GM18909 (cell line): Measurements from ENCODE around the gene GMDS.

Experiments used
- ATAC-seq: cut with Tn5 transposase; IDR thresholded peaks from one replicate; pipeline ENCODE4 v1.9.1; 2021; ENCODE audit warnings: mild to moderate bottlenecking; ENCODE audit not compliant: unreplicated experiment, poor library complexity

GMDS gene

DNA sequence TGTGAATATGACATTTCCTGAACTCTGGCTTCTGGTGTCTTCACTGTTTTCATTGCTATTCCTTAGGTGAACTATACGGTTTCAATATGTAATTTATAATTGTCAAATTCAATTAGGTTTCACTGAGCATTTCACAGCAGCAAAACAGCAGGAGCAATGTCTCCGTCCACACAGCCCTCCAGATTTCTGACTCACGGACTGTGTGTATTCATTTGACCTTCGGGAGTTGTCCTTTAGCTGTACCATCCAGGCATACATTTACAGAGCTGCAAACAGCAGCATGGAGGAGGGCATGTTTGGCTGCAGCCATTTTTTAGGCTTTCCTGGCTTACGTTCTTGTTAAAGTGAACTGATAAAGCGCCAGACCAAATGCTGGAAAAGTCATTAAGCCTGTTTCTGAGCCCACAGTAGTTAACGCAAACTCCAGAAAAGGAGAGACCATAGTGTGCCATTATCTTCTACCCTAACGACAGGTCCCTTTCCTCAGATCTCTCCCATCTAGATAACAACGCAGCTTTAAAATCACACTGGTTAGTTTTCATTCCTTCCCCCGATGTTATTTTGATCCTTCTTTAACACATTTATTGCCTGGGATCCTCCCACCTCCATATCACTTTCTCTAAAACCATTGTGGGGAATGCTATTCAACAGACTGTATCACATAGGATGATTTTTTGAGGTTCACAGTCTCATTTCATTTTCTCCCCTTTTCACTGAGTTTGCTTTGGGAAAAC is 617.4 kb downstream of the GMDS start:
- no peak for ATAC-seq

DNA sequence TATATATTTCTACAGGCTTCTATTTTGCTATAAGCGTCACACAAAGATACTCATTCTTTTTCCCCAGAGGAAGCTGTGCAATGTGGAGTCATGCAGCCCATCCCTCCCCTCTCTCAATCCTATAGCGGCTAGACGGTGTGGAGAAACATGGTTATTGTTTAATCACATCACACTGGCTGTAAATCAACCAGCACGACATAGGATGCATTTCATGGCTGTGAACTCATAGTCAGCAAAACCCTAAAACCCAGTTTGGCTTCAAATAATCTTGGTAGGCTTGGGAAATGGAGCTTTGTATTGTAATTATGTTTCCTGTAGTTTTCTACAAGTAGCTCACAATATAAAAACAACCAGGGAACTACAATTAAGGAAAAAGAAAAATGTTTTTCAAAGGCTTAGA is 618.9 kb downstream of the GMDS start:
- no peak for ATAC-seq

DNA sequence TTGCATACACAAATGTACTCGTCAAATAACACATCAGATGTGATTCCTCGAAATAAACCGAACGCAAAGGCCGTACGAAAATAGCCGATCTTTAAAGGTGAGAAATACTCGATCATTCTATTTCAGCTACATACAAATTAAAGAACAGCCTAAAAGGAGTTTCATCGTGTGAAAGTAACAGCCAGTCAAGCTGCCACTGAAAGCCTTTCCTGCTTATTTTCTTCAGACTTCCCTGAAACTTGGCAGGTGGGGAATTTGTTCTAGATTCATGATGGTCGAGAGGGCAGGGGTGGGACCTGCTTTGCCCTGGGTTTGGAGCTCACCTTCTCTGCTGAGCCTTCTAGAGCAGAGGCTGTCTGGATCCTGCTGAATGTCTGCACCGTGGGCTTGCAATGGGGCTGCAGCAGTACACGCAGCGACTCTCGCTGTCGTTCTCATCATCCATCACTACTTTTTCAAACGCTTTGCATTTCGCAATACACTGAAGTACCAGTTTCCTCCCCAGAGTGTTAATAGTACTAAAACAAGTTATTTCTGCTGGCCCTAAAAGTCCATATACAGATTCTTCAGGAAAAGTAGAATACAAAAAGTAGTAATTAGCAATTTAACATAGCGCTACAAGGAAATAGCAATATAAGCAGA is 619.5 kb downstream of the GMDS start:
- no peak for ATAC-seq

DNA sequence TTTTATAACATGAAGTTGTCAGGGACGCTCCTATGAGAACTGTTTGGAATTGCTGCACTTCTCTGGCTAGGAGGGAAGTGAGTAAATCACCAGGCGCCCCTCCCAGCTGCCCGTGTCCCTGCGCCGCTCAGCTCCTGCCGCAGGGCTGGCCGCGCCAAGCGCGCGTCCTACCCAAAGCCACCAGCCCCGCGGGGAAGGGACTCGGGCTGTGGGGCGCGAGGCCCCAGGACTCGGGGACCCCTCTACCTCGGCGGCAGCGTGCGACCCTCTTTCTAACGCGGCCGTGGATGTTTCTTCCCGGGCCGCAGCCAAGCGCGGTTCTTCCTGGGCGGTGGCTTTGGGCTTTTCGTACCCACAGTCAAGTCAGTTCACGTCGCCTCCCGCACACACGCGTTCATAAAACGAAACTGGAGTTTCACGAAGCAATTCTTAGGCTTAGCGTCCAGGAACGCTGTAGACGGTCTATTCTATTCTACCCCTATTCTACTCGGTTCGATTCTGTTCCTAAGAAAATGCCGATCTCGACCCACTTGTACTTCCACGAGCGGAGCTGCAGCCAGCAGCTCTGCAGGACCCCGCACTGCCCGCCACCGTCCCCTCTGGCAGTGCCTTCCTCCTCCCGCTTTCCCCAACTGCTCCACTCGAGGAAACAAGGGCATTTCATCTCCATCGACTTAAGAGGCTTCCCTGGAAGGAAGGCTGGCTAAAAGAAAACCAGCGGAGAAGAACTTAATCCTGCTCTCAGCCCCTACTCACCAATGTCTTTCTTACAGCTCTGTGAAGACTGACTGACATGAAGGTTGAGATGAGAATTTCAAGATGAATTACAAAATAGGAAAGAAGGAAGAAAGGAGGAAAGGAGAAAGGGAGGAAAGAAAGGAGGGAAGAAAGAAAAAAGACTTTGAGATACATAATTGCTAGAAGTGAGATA is 620.3 kb downstream of the GMDS start:
- no peak for ATAC-seq

DNA sequence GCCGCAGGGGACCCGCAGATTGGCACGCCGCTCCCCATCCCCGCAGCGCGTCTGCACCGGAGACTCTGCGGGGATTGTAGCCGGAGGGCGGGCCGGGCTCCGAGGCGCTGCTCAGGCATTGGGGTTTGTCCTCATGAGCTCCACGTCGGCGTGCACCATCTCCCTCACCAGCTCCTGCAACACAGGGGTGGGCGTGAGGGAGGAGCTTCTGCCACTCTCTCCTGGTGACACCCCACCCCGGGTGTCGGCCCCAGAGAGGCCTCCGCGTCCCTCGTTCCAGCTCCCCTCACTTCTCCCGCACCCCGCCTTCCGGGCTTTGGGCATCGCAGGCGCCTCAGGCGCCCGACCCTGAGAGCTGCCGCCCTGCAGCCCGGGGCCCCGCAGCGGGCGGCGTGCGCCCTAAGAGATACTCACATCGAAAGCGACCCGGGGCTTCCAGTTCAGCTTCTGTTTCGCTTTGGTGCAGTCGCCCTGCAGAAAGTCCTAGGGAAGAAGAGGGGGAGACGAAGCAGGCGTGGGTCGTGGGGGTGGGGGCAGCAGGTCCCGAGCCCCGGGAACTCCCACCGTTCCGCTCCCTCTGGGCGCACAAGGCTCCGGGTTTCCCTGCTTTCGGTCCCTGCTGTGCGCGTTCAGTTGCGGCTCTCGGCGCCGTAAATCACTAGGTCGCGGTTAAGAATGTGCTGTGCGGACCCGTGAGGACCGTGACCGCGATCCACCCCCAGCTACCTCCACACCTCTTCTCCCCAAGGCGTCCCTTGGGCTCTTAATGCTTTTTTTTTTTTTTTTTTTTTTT is 621.2 kb downstream of the GMDS start:
- no peak for ATAC-seq

DNA sequence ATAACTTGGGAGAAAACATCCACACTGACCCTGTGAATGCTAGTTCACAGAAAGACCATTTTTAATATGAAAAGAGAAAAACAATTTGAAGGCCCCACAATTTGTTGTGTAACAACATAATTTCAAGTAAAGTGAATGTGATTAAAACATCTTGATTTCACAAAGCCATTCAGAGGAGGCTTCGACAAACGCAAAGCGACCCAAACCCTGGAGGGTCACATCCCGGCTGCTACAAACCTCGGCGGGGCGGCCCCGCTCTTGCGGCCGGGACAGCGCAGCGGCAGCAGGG is 621.7 kb downstream of the GMDS start:
- ATAC-seq, result no peak

DNA sequence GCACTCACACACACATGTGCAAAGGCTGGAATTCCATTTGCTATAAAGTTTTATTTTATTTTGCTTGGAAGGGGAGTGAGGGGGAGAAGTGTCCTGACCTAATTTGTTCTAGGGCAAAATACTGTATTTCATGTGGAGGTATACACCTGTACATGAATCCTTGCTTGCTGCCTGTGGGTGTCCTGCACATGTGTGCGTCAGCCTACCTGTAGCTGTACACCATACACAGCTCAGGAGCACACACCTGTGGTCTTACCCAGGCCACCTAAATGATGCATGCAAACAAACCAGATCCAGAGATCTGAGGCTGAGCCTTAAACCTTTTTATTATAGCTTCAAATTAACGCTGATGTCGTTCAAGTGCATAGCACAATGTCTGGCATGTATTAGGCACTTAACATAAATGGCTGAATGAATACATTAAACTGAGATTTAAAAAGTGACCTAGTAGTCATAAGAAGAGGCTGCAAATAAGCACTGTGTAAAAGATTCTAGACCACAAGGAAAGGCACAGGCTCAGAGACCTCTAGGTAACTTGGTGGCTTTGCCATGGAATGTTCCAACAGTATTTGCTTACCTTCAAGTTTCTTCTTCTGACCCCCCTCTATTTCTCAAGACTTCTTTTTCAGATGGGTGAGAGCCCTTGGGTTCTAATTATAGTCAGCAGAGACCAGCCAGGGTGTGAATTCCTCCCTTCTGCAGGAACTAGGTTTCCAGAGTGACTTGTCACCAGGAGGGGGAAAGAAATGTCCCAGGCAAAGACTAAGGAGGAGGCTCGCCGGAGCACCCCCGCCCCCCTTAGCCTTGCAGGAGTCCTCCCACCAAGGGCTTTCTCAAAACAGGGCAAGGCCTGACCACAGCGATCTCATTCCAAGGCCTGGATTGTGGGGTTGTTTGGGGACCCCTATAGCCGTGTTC is 622.3 kb downstream of the GMDS start:
- no peak for ATAC-seq

DNA sequence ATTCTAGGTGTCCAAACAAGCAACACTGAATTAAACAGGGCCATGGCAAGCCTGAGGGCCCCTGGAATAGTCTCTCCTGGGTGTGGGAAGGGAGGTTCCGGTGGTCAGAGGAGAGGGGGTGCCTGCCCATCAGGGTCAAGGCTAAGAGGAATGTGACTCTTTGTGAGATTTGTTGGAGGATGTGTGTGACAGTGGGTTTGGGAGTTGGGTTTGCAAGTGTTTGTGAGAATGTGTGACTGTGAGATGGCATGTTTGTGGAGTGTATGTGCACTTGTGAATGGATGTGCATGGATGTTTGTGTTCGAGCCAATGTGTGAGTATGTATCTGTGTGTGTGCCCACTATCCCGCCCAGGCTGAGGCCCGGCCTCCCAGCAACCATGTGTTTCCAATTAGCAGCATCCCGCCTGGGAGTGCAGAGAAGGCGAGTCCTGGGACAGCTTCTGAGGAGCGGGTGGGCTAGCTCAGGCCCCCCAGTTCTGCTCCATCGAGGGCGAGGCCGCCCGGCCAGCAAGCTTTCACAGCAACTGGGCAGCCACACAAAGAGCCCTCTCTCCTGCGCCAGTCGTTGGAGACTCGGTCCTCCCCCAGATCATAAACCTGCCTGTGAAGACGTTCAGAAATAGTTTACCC is 623.1 kb downstream of the GMDS start:
- no peak for ATAC-seq

DNA sequence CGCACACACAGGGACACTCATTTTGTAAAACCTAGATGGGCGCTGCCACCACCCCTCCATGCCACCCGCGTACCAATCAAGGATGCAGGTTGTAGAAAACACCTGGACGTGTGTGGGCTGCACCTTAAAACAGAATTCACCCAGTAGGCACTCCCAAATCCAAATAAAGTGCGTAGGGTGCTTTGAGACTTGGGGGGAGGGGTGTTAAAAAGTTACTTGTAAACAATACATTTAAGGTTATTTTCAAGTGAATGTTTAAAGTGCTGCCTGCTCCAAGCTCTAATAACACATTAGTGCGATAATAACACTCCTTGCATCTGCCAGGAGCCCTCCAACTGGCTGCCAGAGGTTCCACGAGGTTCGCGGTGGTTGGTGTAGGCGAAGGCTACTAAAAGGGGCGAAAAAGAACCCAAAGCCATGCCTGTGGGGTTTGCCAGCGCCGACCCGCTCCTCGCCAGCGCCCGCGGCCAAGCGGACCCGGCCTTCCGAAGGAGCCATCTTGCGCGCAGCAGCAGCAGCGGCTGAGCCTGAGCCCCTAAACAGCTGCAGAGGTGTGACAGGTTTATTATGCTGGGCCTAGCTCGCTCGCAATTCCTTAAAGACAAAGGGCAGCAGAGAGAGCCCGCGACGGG is 624.2 kb downstream of the GMDS start:
- ATAC-seq, result no peak

DNA sequence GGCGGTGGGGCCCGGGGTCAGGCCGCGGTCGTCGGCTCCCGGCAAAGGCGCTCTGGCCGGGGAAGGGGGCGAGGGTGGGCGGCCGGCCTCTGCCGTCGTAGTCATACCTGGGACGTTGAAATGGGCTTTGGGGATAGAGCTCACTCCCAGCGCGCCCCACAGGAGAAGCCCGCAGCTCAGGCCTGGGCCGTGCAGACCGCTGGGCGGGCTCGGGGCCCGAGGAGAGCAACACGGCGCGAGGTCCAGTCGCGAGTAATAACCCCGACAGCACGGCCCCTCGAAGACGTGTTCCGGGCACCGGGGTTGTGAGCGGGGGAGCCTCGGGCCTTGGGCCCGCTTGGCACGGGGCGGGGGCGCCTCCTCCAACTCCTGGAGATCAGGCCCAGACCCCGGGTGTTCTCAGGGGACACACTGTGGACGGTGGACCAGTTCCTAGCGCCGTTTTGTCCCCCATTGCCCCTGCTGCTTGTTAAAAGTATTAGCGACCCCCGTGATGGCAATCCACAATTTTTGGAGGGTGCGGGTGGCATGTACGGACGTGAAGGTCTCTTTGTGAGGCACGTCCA is 624.8 kb downstream of the GMDS start:
- ATAC-seq, result no peak

DNA sequence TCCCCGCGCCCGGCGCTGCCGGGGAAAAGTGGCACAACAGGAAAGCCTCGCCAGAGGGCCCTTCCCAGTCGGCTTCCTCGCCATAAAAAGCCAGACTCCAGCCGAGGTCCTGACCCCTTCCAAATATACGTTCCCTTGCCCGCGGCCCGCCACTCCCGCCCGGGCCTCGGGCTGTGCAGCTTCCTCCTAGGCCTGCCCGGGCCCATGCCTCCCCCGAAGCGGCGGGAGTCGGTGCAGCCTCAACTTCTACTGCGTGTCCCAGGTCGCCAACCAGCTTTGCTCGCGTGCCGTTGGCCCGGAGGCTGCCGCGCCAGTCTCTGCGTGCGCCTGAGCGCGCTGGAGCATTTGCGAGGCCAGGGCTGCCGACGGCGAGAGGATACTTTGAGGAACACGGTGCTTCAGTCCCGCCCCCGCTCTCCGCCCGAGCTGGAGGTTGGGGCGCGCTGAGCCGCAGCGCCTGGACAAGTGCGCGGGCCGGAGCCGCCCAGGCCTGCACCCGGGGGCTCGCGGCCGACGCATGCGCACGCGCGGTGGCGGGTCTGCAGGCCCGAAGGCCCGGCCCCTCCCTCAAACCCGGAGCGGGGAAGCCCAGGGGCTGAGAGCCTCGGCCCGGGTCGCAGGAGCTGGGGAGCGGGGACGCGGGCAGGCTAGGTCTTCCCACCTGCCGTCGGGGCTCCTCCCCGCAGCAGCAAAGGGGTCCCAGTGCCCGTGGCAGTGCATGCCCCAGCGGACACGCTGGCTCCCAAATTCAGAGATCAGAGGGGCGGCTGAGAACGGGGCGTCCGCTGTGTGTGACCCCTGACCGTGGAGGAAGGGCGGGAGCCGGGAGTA is 625.5 kb downstream of the GMDS start:
- no peak for ATAC-seq

DNA sequence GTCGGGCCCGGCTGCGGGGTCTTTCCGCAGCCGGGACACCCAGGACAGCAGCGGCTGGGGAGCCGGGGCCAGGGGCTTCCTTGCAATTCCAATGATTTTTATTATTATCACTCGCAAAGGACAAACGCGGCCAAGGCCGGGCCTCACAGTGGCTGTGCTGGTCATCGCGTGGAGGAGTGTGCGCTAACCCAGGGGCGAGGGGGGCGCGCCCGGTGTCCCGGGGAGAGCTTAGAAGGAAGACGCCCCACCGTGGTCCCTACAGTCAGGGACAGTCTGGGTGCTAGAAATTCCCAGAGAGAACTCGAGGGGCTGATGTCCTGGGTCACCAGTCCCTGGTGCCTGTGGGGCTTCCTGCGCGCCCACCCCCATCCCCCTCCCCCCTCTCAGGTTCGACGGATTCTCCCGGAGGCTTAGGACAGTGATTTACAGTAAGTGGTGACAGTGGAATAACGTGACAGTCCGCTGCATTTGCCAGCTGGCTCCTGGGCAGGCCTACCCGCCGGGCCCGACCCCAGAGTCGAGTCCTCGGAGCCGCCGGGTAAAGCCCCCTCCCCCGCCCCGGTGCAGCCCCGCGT is 626.2 kb downstream of the GMDS start:
- ATAC-seq, result no peak

DNA sequence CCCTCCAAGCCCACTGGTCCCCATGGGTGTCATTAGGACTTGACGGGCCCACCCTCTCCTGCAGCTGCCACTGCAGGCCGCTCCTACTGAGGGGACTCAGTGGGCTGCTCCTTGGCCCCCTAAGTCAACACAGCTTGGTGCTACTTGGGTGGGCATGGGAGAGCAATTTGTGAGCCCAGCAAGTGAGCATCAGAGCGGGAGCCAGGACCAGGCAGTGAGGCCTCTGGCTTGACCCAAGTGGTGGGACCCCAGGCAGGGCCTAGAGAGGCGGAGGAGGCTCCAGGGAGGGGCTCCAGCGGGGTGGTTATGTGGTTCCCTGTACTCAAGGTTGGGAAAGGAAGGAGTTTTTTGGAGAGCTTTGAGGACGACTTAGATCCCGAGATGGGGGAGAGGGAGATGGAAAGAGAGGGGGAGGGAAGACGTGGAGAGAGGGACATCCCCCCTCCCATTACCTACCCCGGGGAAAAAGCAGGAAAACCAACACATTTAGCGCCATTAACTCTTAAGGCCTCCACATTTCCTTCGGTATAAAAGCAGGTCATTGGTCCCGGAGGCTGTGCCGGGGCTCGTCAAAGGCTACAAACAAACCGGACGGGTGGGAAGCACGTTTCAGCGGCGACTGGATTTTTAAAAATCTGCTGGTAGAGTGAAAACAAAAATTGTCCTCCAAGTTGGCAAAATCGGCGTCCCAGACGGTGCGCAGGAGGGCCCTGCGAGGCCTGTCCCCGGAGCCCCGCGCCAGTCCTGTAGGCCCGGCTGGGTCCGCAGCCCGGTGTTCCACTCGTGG is 626.9 kb downstream of the GMDS start:
- no peak for ATAC-seq

DNA sequence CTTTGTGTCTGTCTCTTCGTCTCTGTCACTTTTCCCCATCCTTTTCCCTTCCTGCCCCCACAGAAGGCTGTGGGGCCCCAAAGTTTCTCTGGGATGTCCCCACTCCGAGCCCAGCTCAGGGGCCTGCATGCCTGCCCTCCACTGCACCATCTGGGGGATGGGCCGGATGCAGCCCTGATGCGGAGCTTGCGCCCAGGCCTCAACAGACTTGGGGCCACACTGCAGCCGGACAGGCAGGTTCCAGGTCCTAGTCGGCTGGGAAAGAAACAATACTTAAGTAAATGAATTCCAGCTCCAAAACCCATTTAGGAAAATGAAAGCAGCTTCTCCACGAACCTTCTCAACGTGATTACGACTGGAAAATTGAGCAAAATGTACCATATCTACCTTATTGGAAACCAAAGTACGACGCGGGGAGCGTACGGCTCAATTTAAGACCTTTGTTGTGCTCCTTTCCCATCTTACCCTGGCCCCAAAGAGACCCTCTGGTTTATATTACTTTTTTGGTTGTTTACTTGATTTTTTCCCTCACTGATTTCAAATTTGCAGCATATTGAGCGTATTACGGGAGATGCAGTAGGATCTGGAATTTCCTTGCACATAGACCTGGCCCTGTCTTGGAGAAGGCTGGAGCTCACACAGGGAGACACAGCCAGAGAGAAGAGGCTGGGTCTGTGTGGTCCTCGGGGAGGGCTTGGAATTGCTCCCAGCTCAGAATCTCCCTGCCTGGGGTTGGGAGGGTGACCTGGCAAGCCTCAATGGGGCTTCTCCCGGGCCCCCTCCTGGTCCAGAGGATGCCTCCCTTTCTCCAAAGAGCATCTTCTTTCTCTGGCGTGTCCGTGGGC is 627.7 kb downstream of the GMDS start:
- no peak for ATAC-seq

DNA sequence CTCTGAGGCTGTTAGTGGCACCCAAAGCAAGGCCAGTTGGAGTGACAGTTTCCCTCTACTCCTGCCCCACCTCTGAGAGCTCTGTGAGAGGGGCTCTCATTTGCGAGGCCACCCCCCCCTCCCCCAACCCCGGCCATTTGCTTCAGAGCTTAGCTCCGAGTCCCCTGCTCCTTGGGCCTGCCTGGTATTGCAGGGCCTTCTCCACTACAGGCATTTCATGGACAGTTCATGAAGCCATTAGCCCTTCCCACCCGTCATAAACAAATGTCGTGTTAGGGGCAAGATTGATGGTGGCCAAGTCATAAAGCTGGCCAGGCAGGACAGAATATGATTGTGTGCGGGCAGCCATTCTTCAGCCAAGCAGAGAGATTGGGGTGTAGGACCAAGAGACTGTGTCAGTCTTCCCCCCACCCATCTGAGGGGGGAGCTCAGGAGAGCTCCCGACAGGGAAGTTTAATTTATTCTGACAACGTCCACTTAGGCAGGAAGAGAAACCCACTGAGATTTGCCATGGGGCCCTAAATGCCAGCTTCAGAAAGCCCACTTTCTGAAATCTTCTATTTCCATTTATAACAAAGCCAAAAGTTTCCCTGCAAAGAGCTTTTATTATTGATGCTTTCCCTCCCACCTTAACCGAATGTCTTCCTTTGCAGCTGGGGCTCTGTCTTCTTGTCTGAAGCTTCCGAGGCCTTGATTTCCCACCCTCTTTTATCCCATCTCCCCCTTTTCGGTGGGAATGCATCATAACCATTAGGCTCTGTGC is 628.5 kb downstream of the GMDS start:
- ATAC-seq, result no peak
